ENCODE measurements around the gene RPAIN. TPM values are rescaled to one million over a fixed set of nuclear protein-coding genes. Genes with fewer than 3 reads are reported as not detected.
"Not testable (repeated sequence)": the region's sequence is repeated elsewhere in the genome, so short reads cannot be mapped to it uniquely, and the experiment has no call there.

Gene RPAIN
- total and polyA plus RNA-seq, 7 donors, result 21.3 to 53.8 (median 37.8) TPM

DNA sequence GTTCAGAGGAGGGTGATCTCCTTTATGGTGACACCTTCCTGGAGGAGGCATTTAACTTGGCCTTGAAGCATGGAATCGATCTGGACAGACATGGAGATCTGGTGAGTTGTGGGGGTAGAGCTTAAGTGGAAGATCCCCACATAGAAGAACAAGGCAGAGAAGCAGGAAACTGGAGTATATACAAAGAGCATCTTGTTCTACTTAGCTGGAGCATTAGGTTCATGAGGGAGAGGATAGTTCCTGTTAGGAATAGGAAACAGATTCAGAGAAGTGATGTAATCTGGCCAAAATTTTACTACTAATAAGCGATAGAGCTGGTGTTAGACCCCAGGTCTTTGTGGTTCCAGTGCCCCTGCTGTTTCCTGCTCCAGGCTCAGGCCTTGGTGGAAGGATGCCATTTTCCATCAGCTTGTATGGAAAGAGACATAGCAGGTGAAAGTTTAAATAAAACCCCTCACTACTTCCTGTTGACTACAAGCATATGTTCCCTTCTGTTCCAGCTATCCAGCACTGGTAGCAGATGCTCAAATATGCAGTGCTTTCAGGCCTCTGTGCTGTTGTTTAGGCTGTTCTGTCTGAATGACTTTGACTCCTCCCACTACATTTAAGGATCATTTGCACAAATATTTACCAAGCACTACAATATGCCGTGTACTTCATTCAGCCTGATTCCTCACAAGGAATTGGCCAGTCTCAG lies 9.4 kb downstream of the RPAIN start:
- intact Hi-C loops (cut with DNase I), result no loop called here
- Histone ChIP-seq H3K27ac (no peak overlapping the region), H3K9me3 (no peaks in the 10 kb centered on the region), H3K4me3 (no peak overlapping the region), H3K4me1 (no peaks in the 10 kb centered on the region), H3K36me3 (peaks cover 19 to 100% (median 71%) of the 10 kb centered on the region in 4 donors), H3K27me3 (no peaks in the 10 kb centered on the region)
- no peak for DNase-seq
- TF ChIP-seq POLR2A (IDR thresholded peaks at IDR 0.05) (no peak), EP300 (IDR thresholded peaks at IDR 0.05) (no peak), POLR2AphosphoS5 (IDR thresholded peaks at IDR 0.05) (no peak)
- TF ChIP-seq, protein P1, sequence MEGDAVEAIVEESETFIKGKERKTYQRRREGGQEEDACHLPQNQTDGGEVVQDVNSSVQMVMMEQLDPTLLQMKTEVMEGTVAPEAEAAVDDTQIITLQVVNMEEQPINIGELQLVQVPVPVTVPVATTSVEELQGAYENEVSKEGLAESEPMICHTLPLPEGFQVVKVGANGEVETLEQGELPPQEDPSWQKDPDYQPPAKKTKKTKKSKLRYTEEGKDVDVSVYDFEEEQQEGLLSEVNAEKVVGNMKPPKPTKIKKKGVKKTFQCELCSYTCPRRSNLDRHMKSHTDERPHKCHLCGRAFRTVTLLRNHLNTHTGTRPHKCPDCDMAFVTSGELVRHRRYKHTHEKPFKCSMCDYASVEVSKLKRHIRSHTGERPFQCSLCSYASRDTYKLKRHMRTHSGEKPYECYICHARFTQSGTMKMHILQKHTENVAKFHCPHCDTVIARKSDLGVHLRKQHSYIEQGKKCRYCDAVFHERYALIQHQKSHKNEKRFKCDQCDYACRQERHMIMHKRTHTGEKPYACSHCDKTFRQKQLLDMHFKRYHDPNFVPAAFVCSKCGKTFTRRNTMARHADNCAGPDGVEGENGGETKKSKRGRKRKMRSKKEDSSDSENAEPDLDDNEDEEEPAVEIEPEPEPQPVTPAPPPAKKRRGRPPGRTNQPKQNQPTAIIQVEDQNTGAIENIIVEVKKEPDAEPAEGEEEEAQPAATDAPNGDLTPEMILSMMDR (IDR thresholded peaks at IDR 0.05), result no peak
- WGBS, 2 donors, result 61 to 76% methylated on average over 3 of the region's 3 CpGs

DNA sequence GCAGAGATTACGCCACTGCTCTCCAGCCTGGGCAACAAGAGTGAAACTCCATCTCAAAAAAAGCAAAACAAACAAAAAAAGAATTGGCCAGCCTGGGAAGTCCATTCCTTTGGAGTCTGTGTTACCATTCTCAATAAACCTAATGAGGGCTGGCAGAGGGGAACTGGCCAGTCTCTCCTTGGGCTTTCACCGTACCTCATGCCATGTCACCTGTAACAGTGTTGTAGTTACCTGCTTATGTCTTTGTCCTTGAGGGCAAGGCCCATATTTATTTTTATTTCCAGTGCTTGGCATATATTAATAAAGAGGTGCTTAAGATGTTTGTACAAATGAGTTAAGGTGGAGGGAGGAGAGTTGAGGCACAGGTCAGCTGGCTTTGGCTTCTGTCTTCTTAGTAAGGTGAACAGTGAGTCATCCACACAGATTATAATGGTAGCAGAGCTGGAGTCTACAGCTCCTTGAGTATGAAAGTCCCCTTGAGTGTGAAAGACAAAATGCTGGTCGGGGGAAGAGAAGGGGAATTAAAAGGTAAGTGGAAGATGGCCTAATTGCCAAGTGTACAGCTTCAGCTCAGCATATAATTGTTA lies 10.5 kb downstream of the RPAIN start:
- H3K4me3 ChIP-seq, result no peak overlapping the region
- no peaks in the 10 kb centered on the region for H3K27me3 ChIP-seq
- no peak overlapping the region for H3K27ac ChIP-seq
- peaks cover 24 to 100% (median 73%) of the 10 kb centered on the region in 4 donors for H3K36me3 ChIP-seq
- H3K4me1 ChIP-seq, result no peaks in the 10 kb centered on the region
- no peaks in the 10 kb centered on the region for H3K9me3 ChIP-seq
- DNase-seq, result no peak
- intact Hi-C loops (cut with DNase I), result no loop called here
- TF ChIP-seq POLR2AphosphoS5 (IDR thresholded peaks at IDR 0.05), result no peak
- TF ChIP-seq EP300 (IDR thresholded peaks at IDR 0.05), result no peak
- TF ChIP-seq, protein P1 (IDR thresholded peaks at IDR 0.05), result no peak
- no peak for TF ChIP-seq POLR2A (IDR thresholded peaks at IDR 0.05)
- WGBS, 2 donors, result 96% methylated on average over 3 of the region's 3 CpGs

DNA sequence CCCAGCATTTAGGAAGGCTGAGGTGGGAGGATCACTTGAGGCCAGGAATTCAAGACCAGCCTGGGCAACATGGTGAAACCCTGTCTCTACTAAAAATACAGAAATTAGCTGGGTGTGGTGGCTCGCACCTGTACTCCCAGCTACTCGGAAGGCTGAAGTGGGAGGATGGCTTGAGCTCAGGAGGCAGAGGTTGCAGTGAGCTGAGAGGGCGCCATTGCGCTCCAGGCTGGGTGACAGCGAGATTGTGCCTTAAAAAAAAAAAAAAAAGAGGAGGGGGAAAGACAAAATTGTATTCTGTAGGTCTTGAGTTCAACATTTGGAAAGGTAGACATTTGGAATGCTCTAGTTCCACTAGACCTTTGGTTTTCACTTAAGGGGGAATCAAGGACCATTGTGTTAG lies 11.3 kb downstream of the RPAIN start:
- H3K27ac ChIP-seq; H3K4me3 ChIP-seq; H3K9me3 ChIP-seq; DNase-seq; intact Hi-C loops (cut with DNase I); H3K27me3 ChIP-seq; H3K4me1 ChIP-seq: not testable (repeated sequence)
- H3K36me3 ChIP-seq, result peaks cover 17 to 100% (median 67%) of the 10 kb centered on the region in 4 donors
- WGBS, 2 donors, result 69 to 90% methylated on average over 5 of the region's 5 CpGs

DNA sequence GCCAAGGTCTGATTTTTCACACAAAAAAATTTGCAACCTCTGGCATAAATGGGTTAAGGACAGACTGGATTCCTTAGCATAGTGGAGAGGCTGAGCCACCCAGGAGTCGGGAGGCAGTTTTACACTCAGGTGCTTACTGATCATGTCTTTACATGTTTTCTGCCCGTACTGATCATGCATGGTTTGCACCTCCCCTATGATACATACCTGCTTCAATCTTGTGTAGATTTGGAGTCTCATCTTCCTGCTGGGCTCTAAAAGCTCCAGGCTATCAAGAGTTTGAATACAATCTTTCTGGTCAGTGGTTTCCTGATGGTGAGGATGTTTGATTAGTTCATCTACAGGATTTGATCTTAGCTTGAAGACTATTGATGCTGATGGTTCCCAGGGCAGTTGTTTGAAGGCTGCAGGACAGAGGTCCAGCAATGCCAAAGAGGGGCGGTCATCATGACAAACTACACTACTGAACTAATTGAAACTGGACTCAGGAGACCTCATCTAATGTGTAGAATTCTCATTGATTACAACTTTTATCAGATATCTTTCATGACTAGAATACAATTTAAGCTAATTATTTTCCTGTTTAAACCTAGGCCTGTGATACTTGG lies 12.1 kb downstream of the RPAIN start:
- 83 to 85% methylated on average over 3 of the region's 3 CpGs for WGBS, 2 donors
- Histone ChIP-seq H3K27ac (no peak overlapping the region), H3K4me1 (peaks cover 0 to under 1% (median 0%) of the 10 kb centered on the region in 4 donors), H3K9me3 (no peaks in the 10 kb centered on the region), H3K4me3 (no peak overlapping the region), H3K27me3 (no peaks in the 10 kb centered on the region), H3K36me3 (peaks cover 16 to 100% (median 64%) of the 10 kb centered on the region in 4 donors)
- DNase-seq, result no peak
- intact Hi-C loops (cut with DNase I), result no loop called here
- TF ChIP-seq, protein P1 (IDR thresholded peaks at IDR 0.05), result no peak
- TF ChIP-seq EP300 (IDR thresholded peaks at IDR 0.05) (no peak), POLR2AphosphoS5 (IDR thresholded peaks at IDR 0.05) (no peak), POLR2A (IDR thresholded peaks at IDR 0.05) (no peak)

DNA sequence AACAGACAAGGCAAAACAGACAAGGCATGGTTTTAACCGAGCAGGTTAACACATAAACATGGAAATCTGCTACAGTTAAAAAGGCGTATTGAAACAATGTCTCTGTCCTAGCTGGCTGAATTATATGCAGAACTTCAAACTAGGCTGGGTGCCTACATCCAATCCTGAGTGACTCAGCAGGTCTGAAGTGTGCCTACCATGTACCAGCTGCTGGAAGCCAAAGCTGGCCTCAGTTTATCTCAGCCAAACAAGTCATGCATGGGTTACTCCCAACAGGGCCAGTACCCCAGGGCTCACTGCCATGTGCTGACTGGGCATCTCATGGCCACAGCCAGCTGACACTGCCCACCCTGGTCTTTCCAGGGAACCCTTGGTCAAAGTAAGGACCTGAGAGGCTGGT lies 15.0 kb downstream of the RPAIN start:
- H3K4me3 ChIP-seq, result no peak overlapping the region
- WGBS, 2 donors, result 93 to 96% methylated on average over 2 of the region's 2 CpGs
- peaks cover 5 to 79% (median 39%) of the 10 kb centered on the region in 4 donors for H3K36me3 ChIP-seq
- no peaks in the 10 kb centered on the region for H3K9me3 ChIP-seq
- H3K4me1 ChIP-seq, result peaks cover 0 to 23% (median 18%) of the 10 kb centered on the region in 4 donors
- H3K27me3 ChIP-seq, result no peaks in the 10 kb centered on the region
- H3K27ac ChIP-seq, result no peak overlapping the region
- TF ChIP-seq POLR2A (IDR thresholded peaks at IDR 0.05), result no peak
- TF ChIP-seq, protein P1 (IDR thresholded peaks at IDR 0.05), result no peak
- TF ChIP-seq POLR2AphosphoS5 (IDR thresholded peaks at IDR 0.05), result no peak
- no peak for TF ChIP-seq EP300 (IDR thresholded peaks at IDR 0.05)
- no peak for DNase-seq
- intact Hi-C loops (cut with DNase I), result loop anchor here (5.0 kb wide), 4 partner anchors 37 to 188 kb away; partner anchors contain the start of genes DERL2, MIS12 and RABEP1

DNA sequence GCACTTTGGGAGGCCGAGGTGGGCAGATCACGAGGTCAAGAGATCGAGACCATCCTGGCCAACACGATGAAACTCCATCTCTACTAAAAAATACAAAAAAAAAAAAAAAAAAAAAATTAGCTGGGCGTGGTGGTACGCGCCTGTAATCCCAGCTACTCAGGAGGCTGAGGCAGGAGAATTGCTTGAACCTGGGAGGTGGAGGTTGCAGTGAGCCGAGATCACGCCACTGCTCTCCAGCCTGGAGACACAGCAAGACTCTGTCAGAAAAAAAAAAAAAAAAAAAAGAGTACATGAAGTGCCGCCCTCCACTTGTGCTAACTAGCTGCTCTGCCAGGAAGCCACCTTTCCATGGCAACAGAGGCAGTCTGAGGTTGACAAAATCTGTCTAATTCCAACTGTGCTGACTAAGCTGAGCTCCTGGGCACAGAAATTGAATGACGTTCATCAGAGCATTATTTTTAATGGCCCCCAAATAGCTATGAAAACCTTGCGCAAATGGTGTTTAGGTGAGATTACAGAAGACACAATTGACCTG lies 15.9 kb downstream of the RPAIN start:
- H3K4me1 ChIP-seq, result peaks cover 0 to 23% (median 18%) of the 10 kb centered on the region in 4 donors
- intact Hi-C loops (cut with DNase I), result loop anchor here (5.0 kb wide), 4 partner anchors 36 to 189 kb away; partner anchors contain the start of genes DERL2, MIS12 and RABEP1
- H3K36me3 ChIP-seq, result peaks cover 5 to 70% (median 37%) of the 10 kb centered on the region in 4 donors
- not testable (repeated sequence) for H3K27me3 ChIP-seq, H3K27ac ChIP-seq, H3K4me3 ChIP-seq, DNase-seq, H3K9me3 ChIP-seq
- 88 to 90% methylated on average over 10 to 12 of the region's 12 CpGs for WGBS, 2 donors
